GM23338 (cell line): ENCODE data around the gene KCNA2. TPM values are rescaled to one million over a fixed set of nuclear protein-coding genes. Genes with fewer than 3 reads are reported as not detected.

Source experiments
- ATAC-seq: fragments of 200-7000 bp; cut with Tn5 transposase; 3 replicates; pipeline ENCODE4 v1.9.1; 2020
- DNase-seq: peaks from one replicate; pipeline ENCODE4 v3.0.0-alpha.2; 2015; ENCODE audit warnings: low spot score
- H2AFZ ChIP-seq: fragments of 200-600 bp; sonication (generic); 2 replicates; pipeline ENCODE4 v1.8.0; 2016; ENCODE audit warnings: antibody characterized with exemption, mild to moderate bottlenecking, moderate library complexity
- H3F3A ChIP-seq: fragments of 200-600 bp; sonication (generic); replicated peaks from 2 replicates; pipeline ENCODE4 v1.8.0; 2017; ENCODE audit warnings: antibody characterized with exemption, mixed run types, low read depth
- H3K27ac ChIP-seq: fragments of 200-600 bp; sonication (generic); 2 replicates; pipeline ENCODE4 v1.6.1; 2016; ENCODE audit warnings: low read depth
- H3K27me3 ChIP-seq: fragments of 200-600 bp; sonication (generic); 2 replicates; pipeline ENCODE4 v1.8.0; 2016; ENCODE audit warnings: mild to moderate bottlenecking, mixed run types, moderate library complexity; ENCODE audit not compliant: insufficient read depth
- H3K36me3 ChIP-seq: fragments of 200-600 bp; sonication (generic); 2 replicates; pipeline ENCODE4 v1.8.0; 2016; ENCODE audit warnings: mild to moderate bottlenecking; ENCODE audit not compliant: insufficient read depth
- H3K4me1 ChIP-seq: fragments of 200-600 bp; sonication (generic); 2 replicates; pipeline ENCODE4 v1.8.0; 2016; ENCODE audit warnings: mild to moderate bottlenecking, moderate library complexity; ENCODE audit not compliant: insufficient read depth
- H3K4me2 ChIP-seq: fragments of 200-600 bp; sonication (generic); 2 replicates; pipeline ENCODE4 v1.7.1; 2017; ENCODE audit warnings: mixed run types
- H3K4me3 ChIP-seq: fragments of 200-600 bp; sonication (generic); 2 replicates; pipeline ENCODE4 v1.6.1; 2016; ENCODE audit warnings: mixed run types
- H3K79me2 ChIP-seq: fragments of 200-600 bp; sonication (generic); replicated peaks from 2 replicates; pipeline ENCODE4 v1.8.0; 2017; ENCODE audit warnings: mild to moderate bottlenecking; ENCODE audit not compliant: insufficient read depth
- H3K9me2 ChIP-seq: fragments of 200-600 bp; sonication (generic); 2 replicates; pipeline ENCODE4 v1.8.0; 2017; ENCODE audit not compliant: insufficient read depth
- H4K20me1 ChIP-seq: fragments of 200-600 bp; sonication (generic); replicated peaks from 2 replicates; pipeline ENCODE4 v1.8.0; 2017; ENCODE audit warnings: mild to moderate bottlenecking; ENCODE audit not compliant: insufficient read depth
- H3K27ac Mint-ChIP-seq: 2 replicates; pipeline ENCODE4 v1.8.0; 2020; ENCODE audit warnings: inconsistent platforms, mild to moderate bottlenecking, moderate library complexity, mixed read lengths
- H3K27me3 Mint-ChIP-seq: 3 replicates; pipeline ENCODE4 v1.8.0; 2022; ENCODE audit warnings: low read depth, mild to moderate bottlenecking, moderate library complexity, mixed read lengths, inconsistent platforms; ENCODE audit not compliant: insufficient read depth, poor library complexity
- H3K36me3 Mint-ChIP-seq: 3 replicates; pipeline ENCODE4 v1.8.0; 2021; ENCODE audit warnings: low read depth, mild to moderate bottlenecking, inconsistent platforms, moderate library complexity, mixed read lengths
- H3K4me1 Mint-ChIP-seq: 3 replicates; pipeline ENCODE4 v1.8.0; 2020; ENCODE audit warnings: mild to moderate bottlenecking, inconsistent platforms, mixed read lengths
- H3K4me3 Mint-ChIP-seq: 3 replicates; pipeline ENCODE4 v1.8.0; 2021; ENCODE audit warnings: moderate library complexity, mild to moderate bottlenecking, inconsistent platforms, mixed read lengths
- H3K9me3 Mint-ChIP-seq: 3 replicates; pipeline ENCODE4 v1.8.0; 2020; ENCODE audit warnings: moderate library complexity, mild to moderate bottlenecking, inconsistent platforms, mixed read lengths
- CREB1 ChIP-seq: fragments of 250-450 bp; sonication (Bioruptor Pico); IDR thresholded peaks from 2 replicates; pipeline ENCODE4 v1.5.0; 2020; ENCODE audit warnings: low read depth, mild to moderate bottlenecking, moderate library complexity
- ETS1 ChIP-seq: IDR thresholded peaks from 2 replicates; pipeline ENCODE4 v1.6.1; 2016; ENCODE audit warnings: antibody characterized with exemption
- EZH2phosphoT487 ChIP-seq: fragments of 200-600 bp; sonication (generic); IDR thresholded peaks from one replicate; pipeline ENCODE4 v1.8.1; 2018; ENCODE audit warnings: antibody characterized with exemption; ENCODE audit not compliant: unreplicated experiment
- JUNB ChIP-seq: IDR thresholded peaks from one replicate; pipeline ENCODE4 v1.6.1; 2016; ENCODE audit warnings: antibody characterized with exemption; ENCODE audit not compliant: unreplicated experiment
- NANOG ChIP-seq: IDR thresholded peaks from 2 replicates; pipeline ENCODE4 v1.6.1; 2016; ENCODE audit warnings: antibody characterized with exemption, borderline replicate concordance
- POLR2AphosphoS5 ChIP-seq: IDR thresholded peaks from 2 replicates; pipeline ENCODE4 v1.6.1; 2016; ENCODE audit warnings: antibody characterized with exemption, low read depth
- STAT1 ChIP-seq: IDR thresholded peaks from one replicate; pipeline ENCODE4 v1.6.1; 2016; ENCODE audit warnings: antibody characterized with exemption; ENCODE audit not compliant: unreplicated experiment
- ZNF114 ChIP-seq: fragments of 250-450 bp; sonication (Bioruptor Pico); IDR thresholded peaks from 2 replicates; pipeline ENCODE4 v1.5.0; 2020; ENCODE audit warnings: mild to moderate bottlenecking, moderate library complexity
- ZNF331 ChIP-seq: fragments of 250-450 bp; sonication (Bioruptor Pico); IDR thresholded peaks from 2 replicates; pipeline ENCODE4 v1.5.0; 2020; ENCODE audit warnings: low read depth, mild to moderate bottlenecking, moderate library complexity
- polyA plus RNA-seq: library from polyadenylated mRNA; unstranded; fragments of >200 nt; fragmentation: Nextera tagmentation; extraction: Ambion mirVana; gene quantifications from 2 replicates; pipeline ENCODE4 v1.2.1, GENCODE V29; 2016
- total RNA-seq: library from RNA; depleted of rRNA; stranded (reverse); fragments of >200 nt; shearing (Covaris generic); gene quantifications from 2 replicates; pipeline ENCODE4 v1.2.3, GENCODE V29; 2014
- TF ChIP-seq, protein P1 (sequence below), 2 experiments: fragments of 200-600 bp in 1 of 2; sonication (generic) in 1 of 2; conservative IDR thresholded peaks; 2 replicates each; pipeline versions ENCODE4 v1.5.1 to v1.6.1; 2016 to 2017; ENCODE audit warnings: antibody characterized with exemption in 2 of 2, low read depth in 2 of 2, mild to moderate bottlenecking in 2 of 2, moderate library complexity in 1 of 2
- TF ChIP-seq, protein P2 (sequence below): fragments of 250-450 bp; sonication (Bioruptor Pico); IDR thresholded peaks from 2 replicates; pipeline ENCODE4 v1.5.0; 2020; ENCODE audit warnings: mild to moderate bottlenecking, moderate library complexity

The KCNA2 gene
- total and polyA plus RNA-seq, 2 experiments from 2014 or later = 0.11 to 1.5 TPM

DNA sequence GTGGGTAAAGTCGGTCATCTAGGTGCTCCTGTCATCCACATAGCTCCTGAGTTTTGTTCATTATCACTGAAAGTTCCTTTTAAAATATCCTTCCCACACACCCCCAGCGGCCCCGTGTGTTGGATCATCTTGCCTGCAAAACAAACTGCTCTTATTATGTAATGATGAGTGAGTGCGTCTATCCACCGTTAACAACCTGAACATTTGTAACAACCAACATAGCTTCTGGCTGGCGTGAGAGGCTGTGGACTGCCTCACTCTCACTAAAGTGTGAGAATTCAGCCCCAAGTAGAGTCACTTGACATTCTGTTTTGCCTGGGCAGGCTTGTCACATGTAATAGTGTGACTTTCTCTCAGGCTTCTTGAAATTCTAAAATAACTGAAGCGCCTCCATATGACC is 14.5 kb upstream of the KCNA2 start:
- Histone ChIP-seq H3K4me2 (no peak overlapping the region), H2AFZ (peak overlapping the region; percentile 98; the same call in 1 of the 2 replicates), H3K36me3 (no peaks in the 10 kb centered on the region), H4K20me1 (no peaks in the 10 kb centered on the region), H3K27me3 (peaks cover 19% of the 10 kb centered on the region), H3K27ac (no peak overlapping the region), H3K4me3 (no peak overlapping the region), H3K9me2 (no peaks in the 10 kb centered on the region), H3K4me1 (no peaks in the 10 kb centered on the region), H3F3A (no peaks in the 10 kb centered on the region), H3K79me2 (no peaks in the 10 kb centered on the region)
- H3K27ac Mint-ChIP-seq = no peak overlapping the region
- H3K4me3 Mint-ChIP-seq = no peak overlapping the region
- no peaks in the 10 kb centered on the region; the same call in 2 of the 3 replicates for H3K9me3 Mint-ChIP-seq
- H3K36me3 Mint-ChIP-seq = no peaks in the 10 kb centered on the region
- peaks cover 10% of the 10 kb centered on the region for H3K4me1 Mint-ChIP-seq
- ATAC-seq (no peak), DNase-seq (no peak)
- no peak for TF ChIP-seq NANOG
- TF ChIP-seq, protein P1, sequence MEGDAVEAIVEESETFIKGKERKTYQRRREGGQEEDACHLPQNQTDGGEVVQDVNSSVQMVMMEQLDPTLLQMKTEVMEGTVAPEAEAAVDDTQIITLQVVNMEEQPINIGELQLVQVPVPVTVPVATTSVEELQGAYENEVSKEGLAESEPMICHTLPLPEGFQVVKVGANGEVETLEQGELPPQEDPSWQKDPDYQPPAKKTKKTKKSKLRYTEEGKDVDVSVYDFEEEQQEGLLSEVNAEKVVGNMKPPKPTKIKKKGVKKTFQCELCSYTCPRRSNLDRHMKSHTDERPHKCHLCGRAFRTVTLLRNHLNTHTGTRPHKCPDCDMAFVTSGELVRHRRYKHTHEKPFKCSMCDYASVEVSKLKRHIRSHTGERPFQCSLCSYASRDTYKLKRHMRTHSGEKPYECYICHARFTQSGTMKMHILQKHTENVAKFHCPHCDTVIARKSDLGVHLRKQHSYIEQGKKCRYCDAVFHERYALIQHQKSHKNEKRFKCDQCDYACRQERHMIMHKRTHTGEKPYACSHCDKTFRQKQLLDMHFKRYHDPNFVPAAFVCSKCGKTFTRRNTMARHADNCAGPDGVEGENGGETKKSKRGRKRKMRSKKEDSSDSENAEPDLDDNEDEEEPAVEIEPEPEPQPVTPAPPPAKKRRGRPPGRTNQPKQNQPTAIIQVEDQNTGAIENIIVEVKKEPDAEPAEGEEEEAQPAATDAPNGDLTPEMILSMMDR (conservative IDR thresholded peaks at IDR 0.05; ENCODE audit: low read depth in 2 of 2) = no peak
- TF ChIP-seq ZNF331 = no peak
- no peak for TF ChIP-seq JUNB
- H3K27me3 Mint-ChIP-seq = peaks cover 23% of the 10 kb centered on the region

GRCh38 chr1:110620250-110620615 is 14.1 kb upstream of the KCNA2 start:
- Mint-ChIP-seq H3K9me3 (no peaks in the 10 kb centered on the region; the same call in 2 of the 3 replicates), H3K4me1 (peaks cover 11% of the 10 kb centered on the region), H3K27me3 (peaks cover 27% of the 10 kb centered on the region), H3K27ac (no peak overlapping the region), H3K36me3 (no peaks in the 10 kb centered on the region), H3K4me3 (peak overlapping the region; percentile 63; the same call in 1 of the 3 replicates)
- Histone ChIP-seq H3F3A (no peaks in the 10 kb centered on the region), H4K20me1 (no peaks in the 10 kb centered on the region), H3K79me2 (no peaks in the 10 kb centered on the region), H3K4me1 (no peaks in the 10 kb centered on the region), H3K4me2 (peak overlapping the region; percentile 79; the same call in 1 of the 2 replicates), H3K27ac (no peak overlapping the region), H3K9me2 (no peaks in the 10 kb centered on the region), H3K36me3 (no peaks in the 10 kb centered on the region), H2AFZ (peak overlapping the region; percentile 98), H3K27me3 (peaks cover 23% of the 10 kb centered on the region), H3K4me3 (peak overlapping the region; percentile 54; the same call in 1 of the 2 replicates)
- no peak for ATAC-seq
- DNase-seq = no peak
- no peak for TF ChIP-seq CREB1 (CRISPR knock-in tag)
- no peak for TF ChIP-seq POLR2AphosphoS5
- TF ChIP-seq, protein P2, sequence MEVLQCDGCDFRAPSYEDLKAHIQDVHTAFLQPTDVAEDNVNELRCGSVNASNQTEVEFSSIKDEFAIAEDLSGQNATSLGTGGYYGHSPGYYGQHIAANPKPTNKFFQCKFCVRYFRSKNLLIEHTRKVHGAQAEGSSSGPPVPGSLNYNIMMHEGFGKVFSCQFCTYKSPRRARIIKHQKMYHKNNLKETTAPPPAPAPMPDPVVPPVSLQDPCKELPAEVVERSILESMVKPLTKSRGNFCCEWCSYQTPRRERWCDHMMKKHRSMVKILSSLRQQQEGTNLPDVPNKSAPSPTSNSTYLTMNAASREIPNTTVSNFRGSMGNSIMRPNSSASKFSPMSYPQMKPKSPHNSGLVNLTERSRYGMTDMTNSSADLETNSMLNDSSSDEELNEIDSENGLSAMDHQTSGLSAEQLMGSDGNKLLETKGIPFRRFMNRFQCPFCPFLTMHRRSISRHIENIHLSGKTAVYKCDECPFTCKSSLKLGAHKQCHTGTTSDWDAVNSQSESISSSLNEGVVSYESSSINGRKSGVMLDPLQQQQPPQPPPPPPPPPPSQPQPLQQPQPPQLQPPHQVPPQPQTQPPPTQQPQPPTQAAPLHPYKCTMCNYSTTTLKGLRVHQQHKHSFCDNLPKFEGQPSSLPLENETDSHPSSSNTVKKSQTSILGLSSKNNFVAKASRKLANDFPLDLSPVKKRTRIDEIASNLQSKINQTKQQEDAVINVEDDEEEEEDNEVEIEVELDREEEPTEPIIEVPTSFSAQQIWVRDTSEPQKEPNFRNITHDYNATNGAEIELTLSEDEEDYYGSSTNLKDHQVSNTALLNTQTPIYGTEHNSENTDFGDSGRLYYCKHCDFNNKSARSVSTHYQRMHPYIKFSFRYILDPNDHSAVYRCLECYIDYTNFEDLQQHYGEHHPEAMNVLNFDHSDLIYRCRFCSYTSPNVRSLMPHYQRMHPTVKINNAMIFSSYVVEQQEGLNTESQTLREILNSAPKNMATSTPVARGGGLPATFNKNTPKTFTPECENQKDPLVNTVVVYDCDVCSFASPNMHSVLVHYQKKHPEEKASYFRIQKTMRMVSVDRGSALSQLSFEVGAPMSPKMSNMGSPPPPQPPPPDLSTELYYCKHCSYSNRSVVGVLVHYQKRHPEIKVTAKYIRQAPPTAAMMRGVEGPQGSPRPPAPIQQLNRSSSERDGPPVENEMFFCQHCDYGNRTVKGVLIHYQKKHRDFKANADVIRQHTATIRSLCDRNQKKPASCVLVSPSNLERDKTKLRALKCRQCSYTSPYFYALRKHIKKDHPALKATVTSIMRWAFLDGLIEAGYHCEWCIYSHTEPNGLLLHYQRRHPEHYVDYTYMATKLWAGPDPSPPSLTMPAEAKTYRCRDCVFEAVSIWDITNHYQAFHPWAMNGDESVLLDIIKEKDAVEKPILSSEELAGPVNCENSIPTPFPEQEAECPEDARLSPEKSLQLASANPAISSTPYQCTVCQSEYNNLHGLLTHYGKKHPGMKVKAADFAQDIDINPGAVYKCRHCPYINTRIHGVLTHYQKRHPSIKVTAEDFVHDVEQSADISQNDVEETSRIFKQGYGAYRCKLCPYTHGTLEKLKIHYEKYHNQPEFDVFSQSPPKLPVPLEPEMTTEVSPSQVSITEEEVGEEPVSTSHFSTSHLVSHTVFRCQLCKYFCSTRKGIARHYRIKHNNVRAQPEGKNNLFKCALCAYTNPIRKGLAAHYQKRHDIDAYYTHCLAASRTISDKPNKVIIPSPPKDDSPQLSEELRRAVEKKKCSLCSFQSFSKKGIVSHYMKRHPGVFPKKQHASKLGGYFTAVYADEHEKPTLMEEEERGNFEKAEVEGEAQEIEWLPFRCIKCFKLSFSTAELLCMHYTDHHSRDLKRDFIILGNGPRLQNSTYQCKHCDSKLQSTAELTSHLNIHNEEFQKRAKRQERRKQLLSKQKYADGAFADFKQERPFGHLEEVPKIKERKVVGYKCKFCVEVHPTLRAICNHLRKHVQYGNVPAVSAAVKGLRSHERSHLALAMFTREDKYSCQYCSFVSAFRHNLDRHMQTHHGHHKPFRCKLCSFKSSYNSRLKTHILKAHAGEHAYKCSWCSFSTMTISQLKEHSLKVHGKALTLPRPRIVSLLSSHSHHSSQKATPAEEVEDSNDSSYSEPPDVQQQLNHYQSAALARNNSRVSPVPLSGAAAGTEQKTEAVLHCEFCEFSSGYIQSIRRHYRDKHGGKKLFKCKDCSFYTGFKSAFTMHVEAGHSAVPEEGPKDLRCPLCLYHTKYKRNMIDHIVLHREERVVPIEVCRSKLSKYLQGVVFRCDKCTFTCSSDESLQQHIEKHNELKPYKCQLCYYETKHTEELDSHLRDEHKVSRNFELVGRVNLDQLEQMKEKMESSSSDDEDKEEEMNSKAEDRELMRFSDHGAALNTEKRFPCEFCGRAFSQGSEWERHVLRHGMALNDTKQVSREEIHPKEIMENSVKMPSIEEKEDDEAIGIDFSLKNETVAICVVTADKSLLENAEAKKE (CRISPR knock-in tag) = no peak
- TF ChIP-seq, protein P1 (conservative IDR thresholded peaks at IDR 0.05; ENCODE audit: low read depth in 2 of 2) = no peak
- TF ChIP-seq ZNF331 = no peak
- no peak for TF ChIP-seq NANOG
- no peak for TF ChIP-seq EZH2phosphoT487
- TF ChIP-seq ETS1 = no peak
- TF ChIP-seq STAT1 = no peak
- no peak for TF ChIP-seq ZNF114
- no peak for TF ChIP-seq JUNB
